Omental fat pad (tissue), 4 donors: Measurements from ENCODE around the gene RAPH1. TPM values are rescaled to one million over a fixed set of nuclear protein-coding genes. Genes with fewer than 3 reads are reported as not detected.

ENCODE experiments used
- ATAC-seq: fragments of 150-250 bp; one replicate; pipeline ENCODE4 v1.9.1; 2016; ENCODE audit warnings: mild to moderate bottlenecking, moderate library complexity; ENCODE audit not compliant: low FRiP score
- DNase-seq: peaks from one replicate; pipeline ENCODE4 v3.0.0-alpha.2; 2019; ENCODE audit warnings: low spot score
- total RNA-seq, 4 donors: library from RNA; depleted of rRNA; stranded (reverse); fragments of >200 nt; gene quantifications; one replicate each; pipeline ENCODE4 v1.1.0, GENCODE V29; 2016
- TF ChIP-seq, protein P1 (sequence below), 3 donors: fragments of 450-650 bp; IDR thresholded peaks; one replicate each; pipeline ENCODE4 v1.5.1; 2016 to 2017; ENCODE audit warnings: antibody characterized with exemption in 3 of 3, mild to moderate bottlenecking in 3 of 3, moderate library complexity in 2 of 3

The RAPH1 gene
- total RNA-seq, 4 donors from 2014 or later = 38.1 to 86.1 (median 65.6) TPM

DNA sequence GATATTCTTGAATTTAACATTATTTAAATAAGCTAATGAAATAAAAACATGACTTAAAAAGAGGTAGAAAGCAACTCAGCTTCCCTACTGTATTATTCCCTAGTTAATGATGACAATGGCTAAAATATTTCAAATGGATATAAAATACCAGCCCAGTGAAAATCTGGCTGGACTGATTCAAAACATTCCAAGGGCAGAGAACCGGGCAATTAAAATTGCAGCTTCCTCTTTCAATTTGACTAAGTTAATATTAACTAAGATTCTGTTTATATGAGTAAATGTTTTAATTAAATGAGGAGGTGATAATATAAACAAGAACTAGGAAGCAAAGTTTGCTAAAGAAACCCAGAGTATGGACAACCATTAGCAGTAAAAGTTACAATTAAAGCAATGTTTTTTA, 65.6 kb downstream of the RAPH1 start:
- TF ChIP-seq, protein P1, sequence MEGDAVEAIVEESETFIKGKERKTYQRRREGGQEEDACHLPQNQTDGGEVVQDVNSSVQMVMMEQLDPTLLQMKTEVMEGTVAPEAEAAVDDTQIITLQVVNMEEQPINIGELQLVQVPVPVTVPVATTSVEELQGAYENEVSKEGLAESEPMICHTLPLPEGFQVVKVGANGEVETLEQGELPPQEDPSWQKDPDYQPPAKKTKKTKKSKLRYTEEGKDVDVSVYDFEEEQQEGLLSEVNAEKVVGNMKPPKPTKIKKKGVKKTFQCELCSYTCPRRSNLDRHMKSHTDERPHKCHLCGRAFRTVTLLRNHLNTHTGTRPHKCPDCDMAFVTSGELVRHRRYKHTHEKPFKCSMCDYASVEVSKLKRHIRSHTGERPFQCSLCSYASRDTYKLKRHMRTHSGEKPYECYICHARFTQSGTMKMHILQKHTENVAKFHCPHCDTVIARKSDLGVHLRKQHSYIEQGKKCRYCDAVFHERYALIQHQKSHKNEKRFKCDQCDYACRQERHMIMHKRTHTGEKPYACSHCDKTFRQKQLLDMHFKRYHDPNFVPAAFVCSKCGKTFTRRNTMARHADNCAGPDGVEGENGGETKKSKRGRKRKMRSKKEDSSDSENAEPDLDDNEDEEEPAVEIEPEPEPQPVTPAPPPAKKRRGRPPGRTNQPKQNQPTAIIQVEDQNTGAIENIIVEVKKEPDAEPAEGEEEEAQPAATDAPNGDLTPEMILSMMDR (IDR thresholded peaks at IDR 0.05) = no peak
- ATAC-seq (no peak), DNase-seq (no peak)

DNA sequence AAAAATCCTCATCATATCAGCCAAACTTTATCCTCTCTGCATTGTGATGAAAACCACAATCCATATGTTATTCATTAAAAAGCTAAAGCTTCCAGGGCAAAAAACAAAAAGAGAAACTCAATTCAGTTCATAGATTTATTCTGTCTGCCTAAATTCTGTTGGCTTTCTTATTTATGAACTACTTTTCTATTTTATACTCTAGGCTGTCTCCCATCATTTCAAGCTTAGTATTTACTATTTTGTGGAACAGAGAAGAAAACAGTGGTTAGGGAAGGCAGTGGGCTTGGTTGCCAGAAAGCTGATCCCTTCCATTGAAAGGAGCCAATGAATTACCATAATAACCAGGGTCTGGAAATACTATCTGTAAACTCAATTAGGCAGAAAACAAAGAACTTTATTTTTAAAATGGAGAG, 71.8 kb downstream of the RAPH1 start:
- ATAC-seq (no peak), DNase-seq (no peak)
- TF ChIP-seq, protein P1 (IDR thresholded peaks at IDR 0.05) = no peak

DNA sequence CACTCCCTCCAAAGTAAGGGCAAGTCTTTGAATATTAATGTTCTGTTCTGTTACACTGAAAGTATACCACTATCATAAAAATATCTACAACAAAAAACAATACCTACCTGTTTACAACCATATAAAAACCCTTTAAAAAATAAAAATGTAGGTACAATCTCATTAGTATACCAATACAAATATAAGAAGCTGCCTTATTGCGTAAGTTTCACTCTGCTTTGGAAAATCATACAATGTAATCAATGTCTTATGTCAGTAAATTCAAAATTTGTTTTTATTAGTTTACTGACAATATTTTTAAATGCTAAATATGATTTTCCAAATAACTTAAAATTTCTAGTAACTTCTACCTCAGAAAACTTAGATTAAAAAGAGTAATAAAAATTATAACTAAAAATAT, 72.8 kb downstream of the RAPH1 start:
- TF ChIP-seq, protein P1 (IDR thresholded peaks at IDR 0.05) = no peak

DNA sequence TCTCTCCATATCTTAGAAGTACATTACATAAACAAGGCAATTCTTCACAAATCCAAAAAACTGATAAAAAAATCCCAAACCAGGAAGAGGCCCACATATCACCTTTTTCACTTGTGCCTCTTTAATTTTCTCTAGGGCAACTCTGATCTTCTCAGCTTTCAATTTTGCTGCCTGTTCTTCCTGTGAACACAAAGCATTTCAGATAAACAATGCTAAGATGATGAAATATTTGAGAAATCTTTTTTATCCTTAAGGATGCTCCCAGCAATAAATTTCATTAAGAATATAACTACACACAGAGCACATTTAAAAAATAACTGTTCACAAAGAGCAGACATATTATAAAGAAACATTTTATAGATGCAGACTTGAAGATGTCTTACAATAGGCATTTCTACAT, 73.4 kb downstream of the RAPH1 start:
- TF ChIP-seq, protein P1 (IDR thresholded peaks at IDR 0.05) = no peak
- ATAC-seq = no peak
- DNase-seq = no peak

More for the DNA sequence above, 72.8 kb downstream of the RAPH1 start:
- DNase-seq (no peak), ATAC-seq (no peak)

DNA sequence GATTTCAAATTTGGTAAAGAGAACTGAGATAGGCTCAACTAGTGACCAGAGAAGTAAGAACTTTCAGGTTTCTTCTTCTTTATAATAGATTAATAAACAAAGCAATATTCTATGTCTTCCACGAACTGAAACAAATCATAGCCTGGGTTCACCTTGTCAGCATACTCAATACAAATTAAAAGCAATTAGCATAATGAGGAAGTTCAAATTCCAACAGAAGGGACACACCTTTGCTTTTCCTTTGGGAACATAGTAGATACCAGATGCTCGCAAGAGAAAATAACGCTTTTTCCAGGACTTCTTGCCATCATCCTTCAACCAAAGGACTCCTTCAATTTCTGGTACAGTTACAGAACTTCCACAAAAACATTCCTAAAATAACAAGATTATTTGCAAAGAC, 79.9 kb downstream of the RAPH1 start:
- TF ChIP-seq, protein P1 (IDR thresholded peaks at IDR 0.05) = no peak
- no peak for DNase-seq
- ATAC-seq = no peak

DNA sequence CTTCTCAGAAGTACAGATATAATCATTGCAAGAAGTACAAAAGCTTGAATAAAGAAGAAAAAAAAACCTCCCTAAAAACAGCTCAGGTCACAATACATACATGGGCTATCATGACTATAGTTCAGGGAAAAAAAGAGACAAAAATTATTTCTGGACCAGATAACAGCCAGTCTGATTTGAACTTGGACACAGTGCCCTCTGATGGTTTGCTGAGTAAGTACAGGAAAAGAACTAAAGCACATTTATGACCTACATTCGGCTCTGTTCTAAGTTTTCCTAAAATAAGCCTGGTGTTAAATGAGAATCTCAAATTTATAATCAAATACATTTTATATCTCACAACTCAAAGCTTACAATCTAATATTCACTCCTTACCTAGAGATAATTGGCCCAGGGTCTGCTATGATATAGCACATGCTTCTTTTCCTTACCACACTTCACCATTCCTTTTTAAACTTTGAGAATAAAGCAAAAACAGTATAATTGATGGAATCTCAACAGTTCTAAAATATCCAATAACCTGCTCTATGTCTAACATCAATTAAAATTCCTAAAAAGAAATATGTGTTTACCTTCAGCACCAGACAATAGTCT, 81.1 kb downstream of the RAPH1 start:
- ATAC-seq (peak; percentile 60), DNase-seq (no peak)
- TF ChIP-seq, protein P1 (IDR thresholded peaks at IDR 0.05) = no peak

DNA sequence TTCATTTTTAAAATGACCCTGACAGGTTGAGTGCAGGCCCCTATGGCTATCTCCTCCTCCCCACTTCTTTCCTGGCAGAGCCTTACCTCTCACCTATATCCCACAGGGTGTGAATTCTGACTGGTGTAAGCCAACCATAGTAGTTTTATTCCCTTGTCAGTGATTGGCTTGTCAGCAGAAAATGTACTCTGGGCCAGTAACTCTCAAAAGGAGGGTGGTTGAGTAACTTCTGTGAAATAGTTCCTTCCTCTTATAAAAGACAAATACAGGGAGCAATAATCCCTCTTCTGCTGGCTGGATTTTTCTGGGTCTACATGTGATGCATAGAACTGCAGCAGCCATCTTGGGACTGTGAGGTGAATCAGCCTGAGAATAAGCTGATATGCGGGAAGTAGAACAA, 83.4 kb downstream of the RAPH1 start:
- DNase-seq = no peak
- TF ChIP-seq, protein P1 (IDR thresholded peaks at IDR 0.05) = no peak
- no peak for ATAC-seq
